ENCODE measurements around the gene PUS3. TPM values are rescaled to one million over a fixed set of nuclear protein-coding genes. Genes with fewer than 3 reads are reported as not detected.

The PUS3 gene
- total RNA-seq, 1 experiment from 2014 or later: 11.9 TPM

DNA sequence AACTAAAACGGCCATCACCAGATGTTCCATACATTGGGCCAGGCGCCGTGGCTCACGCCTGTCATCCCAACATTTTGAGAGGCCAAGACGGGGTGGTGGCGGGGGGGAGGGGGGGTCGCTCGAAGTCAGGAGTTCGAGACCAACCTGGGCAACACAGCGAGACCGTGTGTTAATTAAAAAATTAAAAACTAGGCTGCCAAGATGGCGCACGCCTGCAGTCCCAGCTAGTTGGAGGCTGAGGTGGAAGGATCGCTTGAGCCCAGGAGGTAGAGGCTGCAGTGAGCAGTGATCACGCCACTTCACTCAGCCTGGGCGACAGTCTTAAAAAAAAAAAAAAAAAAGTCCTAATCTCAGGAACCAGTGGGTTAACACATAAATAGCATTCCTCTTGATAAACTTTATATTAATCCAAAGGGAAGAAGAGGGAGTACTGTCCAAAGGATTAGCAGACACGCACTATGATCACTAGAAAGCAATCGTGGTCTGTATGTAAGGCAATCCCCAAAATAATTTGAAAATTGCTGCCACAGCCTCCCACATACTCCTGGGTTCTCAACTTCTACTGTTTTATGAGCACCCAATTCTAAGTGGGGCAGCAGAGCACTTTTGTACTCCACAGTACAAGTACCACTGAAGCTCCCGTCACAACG, 604 bp downstream of the PUS3 start:
- ATAC-seq (peak; percentile 31), DNase-seq (ENCODE audit: low read depth, low spot score) (no peak)
- peaks cover 17 to 20% of the 10 kb centered on the region in 2 experiments; a peak in 3 of 4 replicates for H3K36me3 ChIP-seq (ENCODE audit: control insufficient read depth in 1 of 2, insufficient read depth in 2 of 2, low read length in 2 of 2)
- no peaks in the 10 kb centered on the region for H3K9me2 ChIP-seq (ENCODE audit: insufficient read depth)
- peaks cover 3 to 8% of the 10 kb centered on the region in 2 experiments; a peak in 2 of 4 replicates for H3K4me1 ChIP-seq (ENCODE audit: control insufficient read depth in 1 of 2, insufficient read depth in 2 of 2, low read length in 2 of 2)
- H4K20me1 ChIP-seq (ENCODE audit: insufficient read depth): 0 out of 2 replicates have a peak, but pooled peaks cover 4% of the 10 kb centered on the region
- peak overlapping the region; percentile 63 to 82 for H3K4me3 ChIP-seq (replicated peaks in 1 of 2; ENCODE audit: low read depth in 1 of 2, low read length in 2 of 2)
- BruUV-seq (replicated peaks): TSS peak; percentile 81
- no peak for TF ChIP-seq FOSL1 (IDR thresholded peaks at IDR 0.05; ENCODE audit: low read depth)
- TF ChIP-seq RAD21 (IDR thresholded peaks at IDR 0.05; ENCODE audit: low read depth): no peak
- no peak for TF ChIP-seq ELF1 (IDR thresholded peaks at IDR 0.05; ENCODE audit: borderline replicate concordance, low read depth)
- no peak for TF ChIP-seq CEBPB (IDR thresholded peaks at IDR 0.05; ENCODE audit: low read depth)
- TF ChIP-seq POLR2A (IDR thresholded peaks at IDR 0.05; ENCODE audit: borderline replicate concordance, extremely low read depth, insufficient read depth, insufficient read length): no peak
- TF ChIP-seq TCF7L2 (IDR thresholded peaks at IDR 0.05; ENCODE audit: borderline replicate concordance, extremely low read depth, insufficient read depth, insufficient read length): no peak
- no peak for TF ChIP-seq YY1 (IDR thresholded peaks at IDR 0.05; ENCODE audit: extremely low read depth, insufficient replicate concordance, low read depth, low read length)
- no peak for TF ChIP-seq SIN3A (IDR thresholded peaks at IDR 0.05; ENCODE audit: low read depth)
- no peak for TF ChIP-seq SP1 (IDR thresholded peaks at IDR 0.05; ENCODE audit: low read depth)
- TF ChIP-seq, protein P1, sequence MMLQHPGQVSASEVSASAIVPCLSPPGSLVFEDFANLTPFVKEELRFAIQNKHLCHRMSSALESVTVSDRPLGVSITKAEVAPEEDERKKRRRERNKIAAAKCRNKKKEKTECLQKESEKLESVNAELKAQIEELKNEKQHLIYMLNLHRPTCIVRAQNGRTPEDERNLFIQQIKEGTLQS (IDR thresholded peaks at IDR 0.05): no peak
- POLR2A ChIA-PET: interaction anchor here (0.9 to 1.4 kb wide), 2 partner anchors 10 to 15 kb away, joined by 4 to 13 read pairs; partner anchors contain the start of gene HYLS1
- no peak overlapping the region for H2AFZ ChIP-seq (ENCODE audit: low read depth, low read length, poor library complexity, severe bottlenecking)
- CTCF ChIA-PET: interaction anchor here (1.0 to 1.1 kb wide), 2 partner anchors 11 to 291 kb away, joined by 5 to 8 read pairs; no protein-coding TSS in a partner anchor
- RAD21 ChIA-PET (ENCODE audit: low non-redundant PET in 1 of 2, low total read pairs in 2 of 2, uncharacterized antibody in 2 of 2, unreplicated experiment in 2 of 2): no interaction called here
- no peaks in the 10 kb centered on the region for H3K9me3 ChIP-seq (ENCODE audit: control insufficient read depth in 1 of 2, insufficient read depth in 1 of 2, low read depth in 1 of 2, low read length in 2 of 2)
- H3K4me2 ChIP-seq (ENCODE audit: low read length): peak overlapping the region; percentile 79
- intact Hi-C loops (cut with micrococcal nuclease): no loop called here
- H3K9ac ChIP-seq (ENCODE audit: low read length): peak overlapping the region; percentile 74
- H3K27me3 ChIP-seq (ENCODE audit: insufficient read depth, low read length): peaks cover 8% of the 10 kb centered on the region; the same call in 1 of the 2 replicates
- H3K27ac ChIP-seq (ENCODE audit: low read depth, low read length): peak overlapping the region; percentile 65
- peaks cover 51% of the 10 kb centered on the region for H3K79me2 ChIP-seq (ENCODE audit: insufficient read depth, low read length)

All from HCT116 (cell line).